ENCODE results near the gene WWP2.

DNA sequence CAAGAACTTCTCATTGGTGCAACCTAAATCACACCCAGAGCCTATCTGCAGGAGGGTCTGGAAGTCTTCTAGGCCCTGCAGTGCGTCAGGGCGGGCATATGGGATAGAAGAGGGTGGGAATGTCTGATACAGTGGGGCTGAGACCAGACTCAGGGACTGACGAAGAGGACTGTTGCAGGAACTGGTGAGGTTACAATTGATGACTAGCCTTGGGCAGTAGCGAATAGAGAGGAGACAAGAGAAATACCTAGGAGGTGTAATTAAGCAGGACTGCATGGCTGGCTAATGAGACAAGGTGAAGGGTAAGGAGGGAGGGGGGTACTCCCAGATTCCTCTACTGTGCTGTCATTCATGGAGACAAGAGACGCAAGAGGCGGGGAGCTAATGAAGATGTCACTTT, 91.3 kb downstream of the WWP2 start:
- TF ChIP-seq, protein P1, sequence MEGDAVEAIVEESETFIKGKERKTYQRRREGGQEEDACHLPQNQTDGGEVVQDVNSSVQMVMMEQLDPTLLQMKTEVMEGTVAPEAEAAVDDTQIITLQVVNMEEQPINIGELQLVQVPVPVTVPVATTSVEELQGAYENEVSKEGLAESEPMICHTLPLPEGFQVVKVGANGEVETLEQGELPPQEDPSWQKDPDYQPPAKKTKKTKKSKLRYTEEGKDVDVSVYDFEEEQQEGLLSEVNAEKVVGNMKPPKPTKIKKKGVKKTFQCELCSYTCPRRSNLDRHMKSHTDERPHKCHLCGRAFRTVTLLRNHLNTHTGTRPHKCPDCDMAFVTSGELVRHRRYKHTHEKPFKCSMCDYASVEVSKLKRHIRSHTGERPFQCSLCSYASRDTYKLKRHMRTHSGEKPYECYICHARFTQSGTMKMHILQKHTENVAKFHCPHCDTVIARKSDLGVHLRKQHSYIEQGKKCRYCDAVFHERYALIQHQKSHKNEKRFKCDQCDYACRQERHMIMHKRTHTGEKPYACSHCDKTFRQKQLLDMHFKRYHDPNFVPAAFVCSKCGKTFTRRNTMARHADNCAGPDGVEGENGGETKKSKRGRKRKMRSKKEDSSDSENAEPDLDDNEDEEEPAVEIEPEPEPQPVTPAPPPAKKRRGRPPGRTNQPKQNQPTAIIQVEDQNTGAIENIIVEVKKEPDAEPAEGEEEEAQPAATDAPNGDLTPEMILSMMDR (IDR thresholded peaks at IDR 0.05; ENCODE audit: poor library complexity): no peak
- TF ChIP-seq EZH2 (IDR thresholded peaks at IDR 0.05; ENCODE audit: borderline replicate concordance): no peak
